Stimulated activated naive CD4-positive, alpha-beta T cell (primary cell): ENCODE measurements around the gene LMNTD2.

ENCODE experiments used
- DNase-seq, 6 experiments: peaks; one replicate each; lab custom pipeline; 2025; lab: John Stamatoyannopoulos, UW

Gene LMNTD2

GRCh38 chr11:586376-587316 lies 26.1 kb upstream of the LMNTD2 start:
- no peak for DNase-seq

GRCh38 chr11:584287-584686 lies 23.7 kb upstream of the LMNTD2 start:
- no peak for DNase-seq

DNA sequence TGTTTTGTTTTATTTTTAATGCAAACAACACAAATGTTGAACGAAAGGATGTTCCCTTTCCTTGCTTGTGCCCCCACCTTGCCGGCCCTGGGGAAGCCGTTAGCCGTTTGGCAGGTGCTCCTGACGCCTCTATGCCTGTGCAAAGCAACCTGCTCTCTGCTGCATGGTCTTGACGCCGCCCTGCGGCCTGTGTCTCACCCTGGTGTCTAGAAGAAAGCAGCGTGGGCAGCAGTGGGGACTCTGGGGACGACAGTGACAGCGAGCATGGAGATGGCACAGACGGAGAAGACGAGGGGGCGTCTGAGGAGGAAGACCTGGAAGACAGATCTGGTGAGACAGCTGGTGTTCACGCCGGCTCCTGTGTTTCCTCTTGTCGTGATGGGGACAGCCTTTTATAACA lies 21.2 kb upstream of the LMNTD2 start:
- no peak for DNase-seq

DNA sequence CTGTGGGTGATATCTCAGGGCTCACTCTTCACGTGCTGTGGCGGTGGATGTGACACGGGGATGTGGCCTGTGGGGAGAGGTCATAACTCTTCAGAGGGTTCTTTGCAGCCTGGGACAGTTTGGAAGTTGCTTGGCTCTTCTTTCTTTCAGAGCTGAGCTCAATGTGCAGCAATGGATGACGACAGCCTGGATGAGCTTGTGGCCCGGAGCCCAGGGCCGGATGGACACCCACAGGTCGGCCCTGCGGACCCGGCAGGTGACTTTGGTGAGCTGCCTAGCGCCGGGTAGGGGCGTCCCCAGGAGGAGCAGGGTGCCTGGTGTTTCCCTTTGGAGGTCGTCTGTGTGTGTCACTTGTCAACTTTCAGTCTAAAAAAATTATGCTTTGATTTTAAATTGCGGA lies 20.8 kb upstream of the LMNTD2 start:
- DNase-seq: no peak

DNA sequence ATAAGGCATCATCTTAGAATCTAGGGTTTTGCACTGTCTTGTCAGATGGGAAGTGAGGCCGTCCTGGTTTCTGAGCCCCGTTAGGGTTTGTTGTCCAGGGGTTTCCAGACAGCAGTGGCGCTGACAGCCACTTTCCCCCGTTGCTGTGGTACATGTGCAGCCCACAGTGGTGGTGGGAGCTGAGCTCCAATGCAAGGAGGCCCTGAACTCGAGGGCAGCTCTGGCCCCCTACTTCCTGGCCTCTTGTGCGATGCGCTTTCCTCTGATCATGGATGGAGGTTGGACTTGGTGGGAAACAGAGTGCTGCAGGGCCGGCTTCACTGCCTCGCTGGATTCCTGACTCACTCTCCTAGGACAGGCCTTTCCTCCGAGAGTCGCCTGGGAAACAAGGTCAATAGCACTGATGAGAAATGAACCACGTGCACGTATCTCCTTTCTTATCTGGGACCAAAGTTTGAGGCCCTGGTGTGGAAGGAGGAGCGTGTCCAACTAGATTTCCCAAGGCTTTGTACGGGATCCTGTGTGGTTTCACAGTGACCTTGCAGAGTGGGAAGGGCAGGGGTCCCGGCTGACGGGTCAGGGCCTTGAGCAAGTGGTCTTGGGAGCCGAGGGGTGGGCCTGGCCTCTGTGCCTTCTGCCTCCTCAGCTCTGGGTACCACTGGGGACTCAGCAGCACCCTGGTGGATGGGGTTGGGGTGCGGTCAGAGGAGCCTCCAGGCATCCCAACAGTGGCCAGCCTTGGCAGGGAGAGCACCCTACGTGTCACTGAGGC lies 19.5 kb upstream of the LMNTD2 start:
- DNase-seq: no peak

DNA sequence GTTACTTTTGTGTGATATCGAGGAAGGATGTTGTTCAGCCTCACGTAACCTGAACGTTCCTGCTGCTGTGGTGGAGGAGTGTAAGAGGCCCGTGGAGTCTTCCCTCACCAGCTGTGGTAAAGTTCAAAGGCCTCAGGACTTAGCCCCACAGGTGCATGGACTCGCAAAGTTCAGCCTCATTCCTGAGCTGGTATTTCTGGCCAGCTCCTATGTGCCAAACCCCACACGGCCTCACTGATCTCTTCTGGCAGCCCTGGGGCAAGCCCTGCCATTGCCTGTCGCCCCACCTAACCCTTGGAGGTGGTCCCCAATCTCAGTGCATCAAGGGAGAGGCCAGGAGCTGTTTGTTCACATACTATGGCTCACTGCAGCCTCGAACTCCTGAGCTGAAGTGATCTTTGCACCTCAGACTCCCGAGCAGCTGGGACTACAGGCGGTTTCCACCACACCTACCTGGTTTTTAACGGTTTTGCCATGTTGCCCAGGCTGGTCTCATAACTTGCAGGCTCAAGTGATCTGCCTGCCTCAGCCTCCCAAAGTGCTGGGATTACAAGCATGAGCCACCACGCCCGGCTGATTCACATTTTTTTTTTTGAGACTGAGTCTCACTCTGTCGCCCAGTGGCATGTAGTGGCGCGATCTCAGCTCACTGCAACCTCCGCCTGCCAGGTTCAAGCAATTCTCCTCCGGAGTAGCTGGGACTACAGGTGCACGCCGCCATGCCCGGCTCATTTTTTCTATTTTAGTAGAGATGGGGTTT lies 17.9 kb upstream of the LMNTD2 start:
- no peak for DNase-seq

DNA sequence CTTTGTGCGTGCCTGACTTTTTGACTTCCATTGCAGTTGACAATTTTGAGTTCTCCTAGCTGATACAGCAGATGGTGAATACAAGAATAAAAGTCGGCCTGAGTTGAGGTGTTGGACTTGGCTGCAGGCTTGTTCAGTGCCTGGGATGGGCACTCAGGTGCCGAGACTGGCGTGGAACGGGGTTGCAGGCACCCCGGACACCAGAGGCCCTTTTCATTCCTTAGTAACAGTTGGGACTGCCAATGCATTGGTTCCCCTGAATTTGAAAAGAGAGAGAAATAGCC lies 17.0 kb upstream of the LMNTD2 start:
- no peak for DNase-seq

GRCh38 chr11:576811-577610 lies 16.5 kb upstream of the LMNTD2 start:
- no peak for DNase-seq

DNA sequence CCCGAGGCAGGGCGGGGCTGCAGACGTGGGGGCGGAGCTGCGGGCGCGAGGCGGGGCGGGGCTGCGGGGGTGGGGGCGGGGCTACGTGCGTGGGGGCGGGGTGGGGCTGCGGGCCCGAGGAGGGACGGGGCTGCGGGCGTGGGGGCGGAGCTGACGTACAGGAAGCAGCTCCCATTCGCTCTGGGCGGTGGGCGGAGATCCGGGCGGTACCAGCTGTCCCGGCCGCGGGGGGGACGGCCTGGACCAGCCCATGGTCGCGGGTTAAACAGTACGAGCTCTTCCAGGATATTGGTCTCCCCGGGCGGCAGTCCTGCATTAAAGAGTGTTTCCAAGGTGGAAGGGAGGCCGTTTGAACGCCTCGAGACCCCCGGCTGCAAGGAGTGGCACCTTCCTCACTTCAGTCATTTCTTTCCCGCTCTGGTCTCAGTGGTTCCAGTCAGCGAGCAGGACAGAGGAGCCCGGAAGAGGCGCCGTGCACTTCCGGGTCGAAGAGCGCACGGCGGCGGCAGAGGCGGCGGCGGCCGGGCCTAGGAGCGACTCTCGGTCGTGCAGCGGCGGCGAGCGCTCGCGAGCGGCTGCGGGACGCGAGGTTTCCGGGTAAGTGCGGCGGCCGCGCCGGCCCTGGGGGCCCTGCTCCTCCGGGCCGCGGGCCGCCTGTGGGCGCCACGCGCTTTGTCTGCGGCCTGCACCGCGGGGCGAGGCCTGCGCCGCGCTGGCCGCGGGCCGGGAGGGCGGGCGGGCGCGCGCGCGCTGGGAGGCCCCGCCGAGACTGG lies 15.6 kb upstream of the LMNTD2 start, which contains the start of gene PHRF1:
PHRF1 (plus strand) TSS at position 475 of the 773 bp plus-strand sequence. CDS start 5,043 bp downstream, outside the sequence.
- peak; percentile 92 to 97 (median 94) for DNase-seq

GRCh38 chr11:575313-575995 lies 14.9 kb upstream of the LMNTD2 start:
- peak in 3 of 6 experiments; percentile 69 to 90 (median 89) for DNase-seq

DNA sequence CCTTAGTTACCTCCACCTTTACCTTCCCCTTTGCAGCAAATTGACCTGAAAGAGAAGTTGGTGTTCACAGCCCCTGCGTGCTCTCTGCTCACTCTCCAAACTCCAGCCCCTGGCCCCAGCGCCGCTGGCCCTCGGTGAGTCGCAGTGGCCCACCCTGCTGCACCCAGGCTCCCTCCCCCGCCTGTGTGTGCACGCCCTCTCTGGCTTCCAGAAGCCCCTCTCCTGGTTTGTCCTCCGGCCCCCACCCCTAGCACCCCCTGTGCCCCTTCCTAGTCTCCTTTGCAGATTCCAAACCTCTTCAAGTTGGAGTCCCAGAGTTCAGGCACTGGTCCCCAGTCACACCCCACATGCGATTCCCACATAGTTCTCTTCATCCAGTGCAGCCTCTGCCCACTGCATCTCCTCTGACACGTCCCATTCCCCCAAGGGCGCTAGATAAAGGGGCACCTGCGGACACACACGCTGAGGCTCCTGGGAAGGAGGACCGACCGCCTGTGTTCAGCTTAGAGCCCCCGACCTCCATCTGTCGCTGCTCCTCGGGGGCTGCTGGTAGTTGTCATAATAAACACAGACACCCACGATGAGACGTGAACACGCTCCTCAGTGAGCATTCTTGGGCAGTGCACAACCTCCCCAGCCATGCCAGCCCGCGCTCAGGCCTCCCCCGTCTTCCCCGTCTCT lies 14.2 kb upstream of the LMNTD2 start:
- no peak for DNase-seq

- DNase-seq: peak in 2 of 6 experiments; percentile 17 to 34
Observed at GRCh38 chr11:574031-574570, 13.6 kb upstream of the LMNTD2 start.

GRCh38 chr11:573146-573759 lies 12.7 kb upstream of the LMNTD2 start:
- no peak for DNase-seq

DNA sequence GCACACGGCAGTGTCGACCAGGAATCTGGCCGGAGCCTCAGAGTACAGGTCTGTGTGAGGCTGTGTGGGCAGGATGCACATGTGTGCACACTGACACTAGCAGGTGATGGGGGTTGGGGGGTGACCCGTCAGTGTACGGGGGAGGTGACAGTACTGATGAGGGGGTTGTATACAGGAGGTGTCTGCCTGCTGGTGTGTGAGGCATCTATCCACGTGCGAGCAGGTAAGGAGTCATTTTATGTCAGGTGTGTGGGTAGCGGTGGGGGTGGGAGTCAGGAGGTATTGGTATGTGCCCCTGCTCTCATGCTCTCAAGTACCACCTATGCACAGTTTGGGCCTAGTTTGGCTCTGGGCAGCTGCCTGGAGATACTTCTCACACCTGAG lies 11.3 kb upstream of the LMNTD2 start:
- DNase-seq: no peak

DNA sequence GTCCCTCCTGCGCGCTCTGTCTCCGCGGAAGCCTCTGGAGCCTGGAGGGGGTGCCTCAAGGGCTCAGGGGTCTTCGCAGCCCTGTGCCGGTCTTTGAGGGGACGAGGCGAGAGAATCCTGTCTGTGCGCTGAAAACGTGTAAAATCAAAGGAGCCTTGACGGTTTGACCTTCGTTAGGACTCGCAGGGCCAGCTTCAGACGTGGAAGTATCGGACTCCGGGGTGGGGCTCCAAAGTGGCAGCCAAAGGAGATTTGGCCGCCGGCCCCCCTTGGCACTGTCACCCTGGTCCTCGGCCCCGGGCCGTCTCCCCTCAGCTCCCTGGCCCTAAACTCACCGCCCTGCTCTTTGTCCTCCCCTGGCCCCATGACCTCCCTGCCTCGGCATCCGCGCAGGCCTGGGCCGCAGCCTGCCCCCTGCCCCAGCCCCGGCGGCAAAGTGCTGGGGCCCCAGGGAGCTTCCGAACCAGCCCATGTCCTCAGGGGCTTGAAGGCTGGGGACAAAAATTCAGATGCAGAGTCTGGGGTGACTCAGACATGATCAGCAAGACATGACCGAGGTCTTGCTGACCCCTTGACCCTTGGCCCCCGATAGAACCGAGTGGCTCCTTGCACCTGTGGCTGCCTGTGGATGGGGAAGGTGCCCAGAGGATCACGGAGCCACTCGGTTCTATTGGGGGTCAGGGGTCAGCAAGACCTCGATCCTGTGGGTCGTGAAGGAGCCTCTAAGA lies 8.8 kb upstream of the LMNTD2 start:
- DNase-seq: no peak

DNA sequence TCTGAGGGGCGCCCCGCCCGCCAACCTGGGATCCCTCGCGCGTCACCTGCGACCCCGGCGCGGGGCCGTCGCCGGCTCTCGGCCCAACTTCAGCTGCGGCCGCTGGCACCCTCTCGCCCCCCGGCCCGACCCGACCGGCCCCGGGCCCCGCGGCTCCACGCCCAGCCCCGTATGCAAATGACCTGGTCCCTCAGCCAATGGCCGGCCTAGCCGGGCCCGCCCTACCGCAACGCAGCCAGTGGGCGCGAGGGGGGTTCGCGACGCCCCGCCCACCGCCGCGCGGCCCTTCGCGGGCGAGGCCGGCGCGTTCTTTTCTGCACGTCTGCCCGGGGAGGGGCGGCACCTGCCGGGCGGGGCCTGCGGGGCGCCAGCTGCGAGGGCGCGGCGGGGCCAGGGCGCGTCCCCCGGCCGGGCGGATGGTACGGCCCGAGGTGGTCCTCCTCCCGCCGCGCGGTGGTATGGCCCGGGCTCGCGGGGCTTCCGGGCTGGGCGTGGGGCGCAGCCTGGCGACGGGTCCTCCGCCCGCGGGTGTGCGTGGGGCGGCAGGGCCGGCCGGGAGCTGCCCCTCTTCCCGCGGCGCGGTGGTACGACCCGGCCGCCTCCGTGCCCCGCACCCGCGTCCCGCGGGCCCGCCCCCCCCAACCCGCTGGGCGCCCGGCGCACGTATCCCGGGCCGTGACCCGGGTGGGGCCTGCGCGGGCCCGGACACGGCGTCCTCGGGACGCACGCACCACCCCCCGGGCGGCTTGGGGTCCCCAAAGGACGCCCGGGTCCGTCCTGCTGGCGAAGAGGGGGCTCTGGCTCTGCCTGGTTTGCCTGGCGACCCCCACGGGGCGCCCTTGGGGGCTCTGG lies 8.0 kb upstream of the LMNTD2 start:
- DNase-seq: peak; percentile 86 to 94 (median 92)

- peak in 4 of 6 experiments; percentile 22 to 38 (median 36) for DNase-seq
Observed at GRCh38 chr11:567629-568292, 7.2 kb upstream of the LMNTD2 start.
